ENCODE measurements around the gene YEATS2.

GRCh38 chr3:183766107-183766506, 68.5 kb downstream of the YEATS2 start:
- no peak for TF ChIP-seq POLR2A (IDR thresholded peaks at IDR 0.05)
- TF ChIP-seq CTCF (IDR thresholded peaks at IDR 0.05 in 4 of 5, conservative IDR thresholded peaks at IDR 0.05 in 1 of 5), result no peak
